B cell (primary cell): ENCODE results near the gene ZNF420. TPM values are rescaled to one million over a fixed set of nuclear protein-coding genes. Genes with fewer than 3 reads are reported as not detected.

Experiments
- ATAC-seq: fragments of 200-7000 bp; cut with Tn5 transposase; one replicate; pipeline ENCODE4 v1.10.0; 2021; ENCODE audit warnings: low read depth, mild to moderate bottlenecking, moderate number of reproducible peaks, moderate library complexity
- CTCF ChIA-PET: fragments of 350-600 bp; sonication (Branson Sonifier 250); formaldehyde crosslinking; loops from one replicate; lab custom pipeline; 2021; ENCODE audit warnings: antibody characterized with exemption, inconsistent platforms; lab: Charles Lee
- POLR2A ChIA-PET: fragments of 350-600 bp; sonication (Branson Sonifier 250); formaldehyde crosslinking; loops from one replicate; lab custom pipeline; 2021; ENCODE audit warnings: antibody characterized with exemption; lab: Charles Lee
- DNase-seq: peaks from one replicate; pipeline ENCODE4 v3.0.0; 2013
- H2AFZ ChIP-seq: 2 replicates; pipeline ENCODE4 v1.6.1; 2012; ENCODE audit warnings: mild to moderate bottlenecking, low read depth, low read length; ENCODE audit not compliant: insufficient read depth, poor library complexity, severe bottlenecking
- H3K27ac ChIP-seq, 2 donors: 1 replicate in 1 of 2; 2 replicates in 1 of 2; pipeline ENCODE4 v1.5.1; 2012 to 2013; ENCODE audit warnings: low read length in 2 of 2, mild to moderate bottlenecking in 2 of 2, moderate library complexity in 1 of 2
- H3K27me3 ChIP-seq, 4 experiments: fragments of 200-600 bp in 1 of 4; sonication (generic) in 1 of 4; replicated peaks in 1 of 4; 1 replicate in 2 of 4; 2 replicates in 2 of 4; pipeline versions ENCODE4 v1.6.1 to v1.7.0; 2013 to 2016; ENCODE audit warnings: low read length in 3 of 4, mild to moderate bottlenecking in 2 of 4, mixed read lengths in 1 of 4, moderate library complexity in 1 of 4; ENCODE audit not compliant: insufficient read depth in 4 of 4, control insufficient read depth in 3 of 4; ENCODE audit errors: control extremely low read depth in 1 of 4
- H3K36me3 ChIP-seq, 2 experiments: replicated peaks in 1 of 2; 1 replicate in 1 of 2; 2 replicates in 1 of 2; pipeline versions ENCODE4 v1.6.1 to v1.7.1; 2013; ENCODE audit warnings: low read length in 1 of 2; ENCODE audit not compliant: insufficient read depth in 2 of 2, control insufficient read depth in 1 of 2; ENCODE audit errors: control extremely low read depth in 1 of 2, extremely low read depth in 1 of 2
- H3K4me1 ChIP-seq, 2 donors: fragments of 200-600 bp in 1 of 2; sonication (generic) in 1 of 2; 1 replicate in 1 of 2; 2 replicates in 1 of 2; pipeline versions ENCODE4 v1.5.1 to v1.6.1; 2013 to 2017; ENCODE audit warnings: low read length in 2 of 2; ENCODE audit not compliant: control insufficient read depth in 2 of 2, insufficient read depth in 2 of 2
- H3K4me2 ChIP-seq: replicated peaks from 2 replicates; pipeline ENCODE3; 2012; ENCODE audit warnings: mild to moderate bottlenecking, low read depth, low read length; ENCODE audit not compliant: poor library complexity, severe bottlenecking
- H3K4me3 ChIP-seq, 5 experiments: fragments of 200-600 bp in 1 of 5; sonication (generic) in 1 of 5; 1 replicate in 3 of 5; 2 replicates in 2 of 5; pipeline versions ENCODE4 v1.5.1 to v1.7.0; 2011 to 2016; ENCODE audit warnings: low read length in 4 of 5, mild to moderate bottlenecking in 4 of 5, low read depth in 2 of 5, control low read depth in 1 of 5, moderate library complexity in 1 of 5; ENCODE audit not compliant: insufficient read depth in 1 of 5; ENCODE audit errors: control extremely low read depth in 1 of 5, extremely low read depth in 1 of 5
- H3K79me2 ChIP-seq: fragments of 200-600 bp; sonication (generic); one replicate; pipeline ENCODE4 v1.6.0; 2016; ENCODE audit warnings: low read length; ENCODE audit not compliant: control insufficient read depth, insufficient read depth
- H3K9ac ChIP-seq: fragments of 200-600 bp; sonication (generic); 2 replicates; pipeline ENCODE4 v1.6.1; 2017; ENCODE audit warnings: mild to moderate bottlenecking, low read length, moderate library complexity
- H3K9me3 ChIP-seq, 3 donors: one replicate each; pipeline versions ENCODE4 v1.6.1 to v1.7.1; 2013; ENCODE audit warnings: low read length in 2 of 3; ENCODE audit not compliant: control insufficient read depth in 2 of 3, insufficient read depth in 1 of 3; ENCODE audit errors: control extremely low read depth in 1 of 3
- H4K20me1 ChIP-seq: 2 replicates; pipeline ENCODE4 v1.6.0; 2012; ENCODE audit warnings: mild to moderate bottlenecking, low read length; ENCODE audit not compliant: insufficient read depth, control insufficient read depth, poor library complexity, severe bottlenecking
- H3K27ac Mint-ChIP-seq: one replicate; pipeline ENCODE4 v1.8.0; 2021; ENCODE audit warnings: mixed read lengths
- H3K27me3 Mint-ChIP-seq: one replicate; pipeline ENCODE4 v1.8.0; 2021; ENCODE audit warnings: mixed read lengths
- H3K4me1 Mint-ChIP-seq: one replicate; pipeline ENCODE4 v1.8.0; 2021; ENCODE audit warnings: mixed read lengths
- H3K4me3 Mint-ChIP-seq: one replicate; pipeline ENCODE4 v1.8.0; 2021; ENCODE audit warnings: mixed read lengths
- H3K9me3 Mint-ChIP-seq: one replicate; pipeline ENCODE4 v1.8.0; 2022; ENCODE audit warnings: mixed read lengths; ENCODE audit not compliant: insufficient read depth
- EZH2 ChIP-seq: IDR thresholded peaks from 2 replicates; pipeline ENCODE4 v1.6.1; 2012; ENCODE audit warnings: borderline replicate concordance, low read depth, mild to moderate bottlenecking, moderate library complexity, low read length; ENCODE audit not compliant: insufficient read depth, poor library complexity, severe bottlenecking
- WGBS: methylation state at CpG from one replicate; pipeline ENCODE4 v1.1.5; 2013; ENCODE audit warnings: missing lambda C conversion rate; ENCODE audit not compliant: insufficient coverage; 5-methylcytosine and 5-hydroxymethylcytosine counted together
- intact Hi-C: fragments of 100-400 bp; cut with micrococcal nuclease; formaldehyde crosslinking; loops from one replicate; pipeline ENCODE4 v1.10.0; 2022
- polyA plus RNA-seq: library from polyadenylated mRNA; depleted of rRNA; stranded (reverse); fragments of >200 nt; gene quantifications from 2 replicates; pipeline ENCODE4 v1.2.3, GENCODE V29; 2012
- total RNA-seq, 2 donors: library from RNA; stranded (reverse); fragments of 120-200 nt in 1 of 2; gene quantifications; 1 replicate in 1 of 2; 2 replicates in 1 of 2; pipeline versions ENCODE4 v1.2.3 to v1.2.4, GENCODE V29; 2013 to 2022
- TF ChIP-seq, protein P1 (sequence below): fragments of 200-600 bp; IDR thresholded peaks from one replicate; pipeline ENCODE4 v1.8.0; 2022; ENCODE audit warnings: antibody characterized with exemption, mild to moderate bottlenecking

The ZNF420 gene
- total and polyA plus RNA-seq, 2 donors (not counting 1 experiment from before 2014, with no cell fraction given): 10.4 to 17.4 TPM

DNA sequence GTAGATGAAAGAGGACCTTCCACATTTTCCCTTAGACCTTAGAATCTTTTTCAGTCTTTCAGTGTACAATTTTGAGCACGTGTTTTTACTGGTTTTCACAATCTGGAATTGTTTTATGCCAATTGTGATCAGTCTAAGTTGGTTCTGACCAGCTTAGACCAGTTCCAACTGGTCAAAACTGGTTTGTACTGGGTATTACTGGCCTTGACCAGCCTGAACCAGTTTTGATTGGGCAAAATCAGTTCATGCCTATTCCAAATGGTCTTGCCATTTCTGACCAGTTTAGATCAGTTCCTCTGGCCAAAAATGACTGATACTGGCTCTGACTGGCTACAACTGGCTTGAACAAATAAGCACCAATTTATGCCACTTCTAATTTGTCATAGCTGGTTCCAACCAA is 57.9 kb downstream of the ZNF420 start:
- H3K4me1 Mint-ChIP-seq: no peaks in the 10 kb centered on the region
- Histone ChIP-seq H2AFZ (no peak overlapping the region), H3K27ac (no peak overlapping the region), H3K27me3 (no peaks in the 10 kb centered on the region), H3K9ac (no peak overlapping the region), H3K4me2 (no peak overlapping the region), H3K36me3 (no peaks in the 10 kb centered on the region), H3K4me3 (no peak overlapping the region), H3K4me1 (no peaks in the 10 kb centered on the region), H3K79me2 (no peaks in the 10 kb centered on the region), H3K9me3 (peaks cover 8 to 82% (median 61%) of the 10 kb centered on the region in 3 donors), H4K20me1 (no peaks in the 10 kb centered on the region)
- H3K27ac Mint-ChIP-seq: no peak overlapping the region
- no peak overlapping the region for H3K4me3 Mint-ChIP-seq
- no peak for DNase-seq
- CTCF ChIA-PET: no interaction called here
- TF ChIP-seq EZH2: no peak
- TF ChIP-seq, protein P1, sequence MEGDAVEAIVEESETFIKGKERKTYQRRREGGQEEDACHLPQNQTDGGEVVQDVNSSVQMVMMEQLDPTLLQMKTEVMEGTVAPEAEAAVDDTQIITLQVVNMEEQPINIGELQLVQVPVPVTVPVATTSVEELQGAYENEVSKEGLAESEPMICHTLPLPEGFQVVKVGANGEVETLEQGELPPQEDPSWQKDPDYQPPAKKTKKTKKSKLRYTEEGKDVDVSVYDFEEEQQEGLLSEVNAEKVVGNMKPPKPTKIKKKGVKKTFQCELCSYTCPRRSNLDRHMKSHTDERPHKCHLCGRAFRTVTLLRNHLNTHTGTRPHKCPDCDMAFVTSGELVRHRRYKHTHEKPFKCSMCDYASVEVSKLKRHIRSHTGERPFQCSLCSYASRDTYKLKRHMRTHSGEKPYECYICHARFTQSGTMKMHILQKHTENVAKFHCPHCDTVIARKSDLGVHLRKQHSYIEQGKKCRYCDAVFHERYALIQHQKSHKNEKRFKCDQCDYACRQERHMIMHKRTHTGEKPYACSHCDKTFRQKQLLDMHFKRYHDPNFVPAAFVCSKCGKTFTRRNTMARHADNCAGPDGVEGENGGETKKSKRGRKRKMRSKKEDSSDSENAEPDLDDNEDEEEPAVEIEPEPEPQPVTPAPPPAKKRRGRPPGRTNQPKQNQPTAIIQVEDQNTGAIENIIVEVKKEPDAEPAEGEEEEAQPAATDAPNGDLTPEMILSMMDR: no peak
- peaks cover 28% of the 10 kb centered on the region for H3K9me3 Mint-ChIP-seq
- POLR2A ChIA-PET: no interaction called here
- WGBS: 17% methylated on average over 1 of the region's 1 CpG
- ATAC-seq: no peak
- intact Hi-C loops: no loop called here
- H3K27me3 Mint-ChIP-seq: no peaks in the 10 kb centered on the region

- H3K4me3 Mint-ChIP-seq: no peak overlapping the region
Measured at GRCh38 chr19:37148214-37148613, 70.0 kb downstream of the ZNF420 start.

More at GRCh38 chr19:37148214-37148613, 70.0 kb downstream of the ZNF420 start:
- H3K36me3 ChIP-seq: peaks cover 7 to 9% of the 10 kb centered on the region in 2 experiments
- DNase-seq (no peak), ATAC-seq (no peak)
- H3K9me3 Mint-ChIP-seq: peaks cover 40% of the 10 kb centered on the region
- no peaks in the 10 kb centered on the region for H3K27me3 Mint-ChIP-seq
- no peak overlapping the region for H3K27ac Mint-ChIP-seq
- H3K4me1 Mint-ChIP-seq: no peaks in the 10 kb centered on the region
- H3K27ac ChIP-seq: no peak overlapping the region
- TF ChIP-seq, protein P1: no peak
- no peak for TF ChIP-seq EZH2
- intact Hi-C loops: no loop called here
- no peak overlapping the region for H3K9ac ChIP-seq
- H3K9me3 ChIP-seq: peaks cover 22 to 73% (median 38%) of the 10 kb centered on the region in 3 donors
- no peaks in the 10 kb centered on the region for H3K79me2 ChIP-seq
- no peaks in the 10 kb centered on the region for H3K4me1 ChIP-seq
- H4K20me1 ChIP-seq: no peaks in the 10 kb centered on the region
- 100% methylated on average over 1 of the region's 3 CpGs for WGBS
- H3K27me3 ChIP-seq: no peaks in the 10 kb centered on the region
- ChIA-PET POLR2A (no interaction called here), CTCF (no interaction called here)
- H2AFZ ChIP-seq: no peak overlapping the region
- no peak overlapping the region for H3K4me2 ChIP-seq
- H3K4me3 ChIP-seq: no peak overlapping the region
